HG02884 (cell line): Measurements from ENCODE around the gene RSPO4.

Experiments used
- ATAC-seq: cut with Tn5 transposase; IDR thresholded peaks from one replicate; pipeline ENCODE4 v1.9.1; 2021; ENCODE audit warnings: mild to moderate bottlenecking, moderate library complexity; ENCODE audit not compliant: unreplicated experiment

The RSPO4 gene

DNA sequence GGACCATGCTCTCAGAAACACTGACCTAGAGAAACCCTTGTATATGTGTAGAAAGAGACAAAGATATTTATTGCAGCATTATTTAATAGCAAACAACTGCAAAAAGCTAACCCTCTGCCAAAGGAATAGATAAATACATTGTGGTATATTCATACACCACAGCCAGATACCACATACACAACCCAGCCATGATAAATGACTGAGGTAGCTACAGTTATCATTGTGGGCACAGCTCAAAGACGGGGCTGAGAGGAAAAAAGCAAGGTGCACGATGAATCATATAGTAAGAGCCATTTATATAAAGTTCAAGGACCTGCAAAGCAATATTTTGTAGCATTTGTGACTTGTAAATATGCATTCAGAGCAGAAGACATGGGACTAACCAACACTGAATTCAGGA is 30.8 kb downstream of the RSPO4 start:
- no peak for ATAC-seq

DNA sequence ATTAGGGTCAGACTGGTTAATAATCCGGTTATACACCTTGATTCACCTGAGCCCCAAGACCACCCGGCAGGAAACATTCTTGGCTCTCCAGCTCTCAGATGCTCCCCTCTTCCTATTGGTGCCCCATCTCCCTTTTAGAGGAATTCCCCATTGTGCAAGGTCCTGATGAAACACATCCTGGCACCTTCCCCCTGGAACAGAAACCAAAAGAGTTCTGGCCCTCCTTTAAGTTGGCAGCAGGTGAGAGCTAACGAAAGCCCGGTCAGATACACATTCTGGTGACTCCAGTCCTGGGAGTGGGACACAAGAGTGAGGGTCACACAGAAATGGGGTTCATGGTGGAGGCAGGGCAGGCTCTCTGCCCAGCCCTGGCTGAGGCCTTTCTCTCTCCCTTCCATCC is 32.2 kb downstream of the RSPO4 start:
- no peak for ATAC-seq

DNA sequence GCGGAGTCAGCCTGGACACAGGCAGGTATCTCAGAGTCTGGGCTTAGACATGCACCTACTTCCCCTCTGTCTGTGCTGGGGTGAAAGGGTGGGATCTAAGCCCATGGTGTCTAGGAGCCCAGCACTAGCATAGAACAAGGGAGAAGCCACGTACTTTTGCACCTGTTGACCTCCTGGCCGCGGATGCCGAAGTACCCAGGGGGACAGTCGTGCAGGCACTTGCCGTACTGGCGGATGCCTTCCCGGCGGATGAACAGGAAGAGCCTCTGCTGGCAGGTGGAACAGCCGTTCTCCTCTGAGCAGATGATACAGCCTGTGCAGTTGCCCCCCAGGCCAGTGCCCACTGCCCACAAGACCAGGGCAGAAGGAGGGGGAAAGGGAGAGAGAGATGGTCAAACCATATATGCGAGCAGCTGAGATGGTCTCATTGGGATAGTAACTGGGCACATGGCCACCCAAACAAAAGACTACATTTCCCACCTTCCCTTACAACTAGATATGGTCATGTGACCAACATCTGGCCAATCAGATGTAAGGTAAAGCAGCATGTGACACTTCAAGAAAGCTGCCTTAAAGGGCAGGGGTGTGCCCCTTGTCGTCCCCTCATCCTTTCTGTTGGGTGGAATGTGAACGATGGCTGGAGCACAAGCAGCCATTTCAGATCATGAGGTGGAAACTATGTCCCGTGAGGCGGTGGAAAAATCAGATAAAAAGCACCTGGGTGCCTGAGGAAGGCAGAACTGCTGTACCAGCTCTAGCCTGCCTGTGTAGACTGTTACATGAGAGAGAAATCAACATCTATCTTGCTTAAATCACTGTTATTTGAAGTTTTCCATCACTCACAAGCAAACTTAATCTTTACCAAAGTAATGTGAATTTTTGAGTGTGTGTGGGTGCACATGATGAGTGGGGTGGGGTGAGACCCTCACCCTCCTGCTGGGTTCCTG is 34.0 kb downstream of the RSPO4 start:
- ATAC-seq = no peak

DNA sequence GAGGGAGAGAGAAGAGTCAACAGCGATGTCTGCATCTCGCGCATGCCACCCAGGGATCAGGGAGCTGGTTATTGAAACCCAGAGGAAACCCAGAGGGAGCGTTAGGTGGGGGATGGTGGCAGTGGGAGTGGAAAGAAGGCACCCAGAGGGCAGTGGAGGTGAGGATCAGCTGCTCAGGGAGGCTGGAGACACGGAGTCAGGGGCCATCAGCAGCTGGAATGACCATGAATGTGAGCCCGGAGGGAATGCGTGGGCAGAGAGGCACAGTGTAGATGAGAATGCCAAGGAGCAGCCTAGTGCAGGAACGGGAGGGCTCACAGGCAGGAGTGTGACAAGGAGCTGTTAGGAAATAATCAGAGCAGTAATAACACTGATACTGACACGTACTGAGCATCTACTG is 36.2 kb downstream of the RSPO4 start:
- no peak for ATAC-seq

DNA sequence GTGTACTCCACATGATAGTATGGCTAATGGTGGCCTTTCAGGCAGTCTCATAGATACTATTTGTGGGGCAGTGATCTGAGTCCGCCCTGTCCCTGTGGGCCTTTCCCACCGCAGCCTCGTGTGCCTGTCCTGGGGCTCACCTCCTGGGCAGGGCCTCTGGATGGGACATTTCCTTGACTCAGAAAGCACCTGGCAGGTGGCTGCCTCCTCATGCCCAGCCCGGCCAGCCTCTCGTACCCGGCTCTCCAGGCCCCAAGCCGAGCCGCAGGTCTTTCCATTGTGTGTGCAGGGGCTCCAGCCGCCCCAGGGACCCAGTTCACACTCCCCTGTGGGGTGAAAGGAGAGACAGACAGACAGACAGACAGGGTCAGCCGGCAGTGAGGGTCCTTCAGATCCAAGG is 38.3 kb downstream of the RSPO4 start:
- ATAC-seq = no peak

DNA sequence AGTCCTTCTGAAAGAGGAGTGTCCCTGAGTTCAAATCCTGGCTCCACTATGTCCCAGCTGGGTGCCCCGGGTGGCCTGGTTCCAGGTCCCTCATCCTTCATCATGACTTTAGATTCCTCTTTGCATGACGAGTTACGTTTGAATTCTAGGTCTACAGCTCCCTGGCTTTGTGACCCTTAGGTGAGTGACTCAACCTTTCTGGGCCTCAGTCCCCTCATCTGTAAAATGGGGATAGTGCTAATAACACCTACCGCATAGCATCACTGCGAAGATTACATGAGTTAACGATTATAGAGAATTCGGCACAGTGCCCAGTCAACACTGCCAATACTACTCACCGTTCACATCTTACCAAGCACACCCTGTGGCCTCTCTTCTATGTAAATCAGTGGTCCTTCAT is 39.4 kb downstream of the RSPO4 start:
- no peak for ATAC-seq

DNA sequence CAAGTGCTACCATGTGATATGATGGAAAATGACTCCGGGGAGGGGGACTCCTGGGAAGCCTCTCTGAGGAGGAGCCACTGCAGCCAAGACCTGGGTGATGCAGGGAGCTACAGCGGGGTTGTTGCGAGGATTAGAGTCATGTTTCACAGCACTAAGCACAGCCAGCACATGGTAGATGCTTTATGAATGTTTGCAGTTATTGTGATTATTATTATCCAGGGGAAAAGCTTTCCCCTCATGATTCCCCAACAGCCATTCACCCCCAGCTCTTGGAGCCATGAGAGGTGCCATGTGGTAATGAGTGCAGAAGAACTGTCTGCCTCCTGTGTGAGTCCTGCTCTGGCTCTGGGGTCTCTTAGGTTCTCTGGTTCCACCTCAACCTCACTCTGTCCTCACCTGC is 39.9 kb downstream of the RSPO4 start:
- ATAC-seq = no peak

DNA sequence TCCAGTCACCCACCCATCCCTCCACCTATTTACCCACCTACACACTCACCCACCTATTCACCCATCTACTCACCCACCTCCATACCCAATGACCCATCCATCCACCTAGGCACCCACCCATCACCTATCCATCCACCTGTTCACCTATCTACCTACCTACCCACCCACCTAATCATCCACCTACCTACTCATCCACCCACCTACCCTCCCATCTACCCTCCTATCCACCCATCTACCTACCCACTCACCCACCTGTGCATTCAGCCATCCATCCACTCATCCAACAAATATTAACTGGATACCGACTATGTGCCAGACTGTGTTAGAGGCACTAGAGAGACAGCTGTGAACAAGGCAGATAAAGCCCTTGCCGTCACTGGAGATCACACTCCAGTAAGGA is 40.3 kb downstream of the RSPO4 start:
- no peak for ATAC-seq

DNA sequence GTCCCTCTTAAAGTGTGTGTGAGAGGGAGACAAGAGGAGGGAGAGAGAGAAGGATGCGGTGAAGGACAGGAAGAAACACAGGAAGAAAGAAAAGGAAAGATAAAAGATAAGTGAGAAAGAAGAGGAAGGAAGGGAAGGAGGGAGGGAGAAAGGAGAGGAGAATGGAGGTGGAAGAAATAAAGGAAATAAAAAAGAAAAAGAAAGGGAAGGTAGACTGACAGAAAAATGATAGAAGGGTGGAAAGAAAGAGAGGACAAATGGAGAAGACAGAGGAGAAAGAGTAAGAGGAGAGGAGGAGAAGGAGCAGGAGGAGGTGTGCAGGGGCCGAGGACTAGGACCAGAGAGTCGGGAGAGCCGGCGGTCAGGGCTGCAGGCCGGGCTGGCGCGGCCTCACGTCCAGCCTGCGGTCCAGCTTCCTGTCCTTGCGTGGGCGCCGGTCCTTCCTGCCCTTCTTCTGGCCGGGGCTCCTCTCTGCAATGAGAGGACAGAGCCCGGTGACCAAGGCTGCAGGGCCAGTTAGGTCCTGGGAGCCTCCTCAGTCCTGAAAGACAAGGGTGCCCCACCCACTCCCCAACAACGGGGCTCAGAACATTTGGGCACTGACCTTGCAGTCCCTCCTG is 42.0 kb downstream of the RSPO4 start:
- ATAC-seq = no peak

DNA sequence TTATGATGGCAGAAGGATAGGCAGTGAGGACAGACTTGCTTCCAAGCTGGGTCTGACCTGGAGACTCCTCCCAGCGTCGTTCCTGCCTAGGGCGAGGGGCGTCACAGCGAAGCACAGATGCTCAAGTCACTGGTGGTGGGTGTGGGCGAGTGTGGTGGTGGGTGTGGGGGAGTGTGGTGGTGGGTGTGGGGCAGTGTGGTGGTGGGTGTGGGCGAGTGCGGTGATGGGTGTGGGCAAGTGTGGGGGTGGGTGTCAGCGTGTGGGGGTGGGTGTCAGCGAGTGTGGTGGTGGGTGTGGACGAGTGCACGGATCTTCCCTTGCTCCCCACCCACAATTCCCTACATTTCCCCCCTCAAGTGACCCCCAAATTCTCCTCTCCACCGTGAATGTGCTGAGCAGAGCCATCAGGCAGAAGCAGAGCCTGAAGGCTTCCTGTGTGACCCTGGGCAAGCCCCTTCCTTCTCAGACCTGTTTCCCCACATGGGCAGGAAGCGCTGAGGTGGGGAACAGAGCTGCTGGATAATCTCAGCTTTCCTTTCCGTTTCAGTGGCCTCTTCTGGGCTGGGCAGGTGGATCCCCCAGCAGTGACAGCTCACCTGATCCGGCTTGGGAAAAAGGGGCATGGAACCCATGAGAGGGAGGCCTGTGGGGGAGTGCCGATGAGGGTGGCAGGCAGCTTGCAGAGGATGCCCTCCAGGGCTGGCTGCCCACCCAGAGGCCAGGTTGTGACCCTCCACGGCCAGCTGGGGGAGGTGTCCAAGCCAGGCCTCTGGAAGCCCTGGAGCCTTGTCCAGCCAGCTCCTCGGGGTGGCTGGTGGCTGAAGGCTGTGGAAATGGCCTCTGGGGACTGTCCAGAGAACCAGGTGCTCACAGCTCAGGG is 42.9 kb downstream of the RSPO4 start:
- ATAC-seq = no peak

DNA sequence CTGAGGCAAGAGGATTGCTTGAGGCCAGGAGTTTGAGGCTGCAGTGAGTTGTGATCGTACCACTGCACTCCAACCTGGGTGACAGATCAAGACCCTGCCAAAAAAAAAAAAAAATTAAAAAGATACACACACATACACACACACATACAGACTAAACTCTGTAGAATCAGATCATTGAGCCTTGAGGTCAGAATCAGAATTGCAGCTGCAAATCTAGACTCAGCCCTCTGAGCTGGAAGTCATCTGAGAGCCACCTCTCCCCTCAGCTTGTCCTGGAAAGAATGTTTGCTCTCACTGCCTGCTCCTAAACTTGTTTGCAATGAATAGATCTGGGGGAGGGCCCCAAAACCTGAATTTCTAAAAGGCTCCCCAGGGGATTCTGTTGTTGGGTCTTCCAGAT is 44.6 kb downstream of the RSPO4 start:
- no peak for ATAC-seq

DNA sequence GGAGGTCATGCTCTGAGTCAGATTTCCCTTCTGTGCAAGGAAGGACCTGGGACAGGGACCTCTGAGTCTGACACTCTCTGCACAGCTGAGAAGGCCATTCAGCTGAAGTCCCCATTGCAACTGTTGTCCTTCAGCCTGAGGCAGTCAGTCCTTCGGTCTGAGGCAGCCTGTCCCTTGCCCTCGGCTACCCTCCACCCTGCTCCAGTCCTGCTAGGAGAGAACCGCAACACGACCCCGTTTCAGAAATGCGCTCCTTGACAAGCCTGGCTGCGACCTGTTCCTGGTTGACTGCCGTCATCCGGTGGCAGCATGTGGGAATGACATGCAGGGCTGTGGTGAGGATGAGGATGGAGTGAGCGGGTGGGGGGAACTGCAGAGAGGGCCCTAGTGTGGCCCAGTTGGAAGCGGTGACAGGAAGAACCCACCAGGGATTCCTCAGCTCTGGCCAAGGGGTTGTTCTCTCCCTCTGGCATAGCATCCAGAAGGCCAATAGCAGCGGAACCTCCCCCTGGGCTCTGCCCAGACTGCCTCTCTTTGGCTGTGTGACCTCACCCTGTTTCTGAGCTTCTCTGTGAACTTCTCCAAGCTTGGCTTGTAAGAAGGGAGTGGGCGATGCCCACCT is 45.7 kb downstream of the RSPO4 start:
- ATAC-seq = no peak

DNA sequence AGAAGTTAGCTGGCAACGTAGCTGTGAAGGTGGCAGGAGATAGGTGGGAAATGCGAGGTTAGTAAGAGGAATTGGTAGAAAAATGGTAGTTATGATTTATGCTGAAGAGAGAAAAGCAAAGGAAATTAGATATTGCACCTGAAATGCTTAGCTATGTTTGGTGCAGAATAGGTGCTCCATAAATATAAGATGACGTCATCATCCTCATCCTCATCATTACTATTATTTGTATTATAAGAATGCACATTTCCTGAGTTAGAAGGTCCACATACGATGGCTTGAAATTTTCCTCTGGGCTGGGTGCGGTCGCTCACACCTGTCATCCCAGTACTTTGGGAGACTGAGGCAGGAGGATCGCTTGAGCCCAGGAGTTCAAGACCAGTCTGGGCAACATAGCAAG is 46.5 kb downstream of the RSPO4 start:
- no peak for ATAC-seq

DNA sequence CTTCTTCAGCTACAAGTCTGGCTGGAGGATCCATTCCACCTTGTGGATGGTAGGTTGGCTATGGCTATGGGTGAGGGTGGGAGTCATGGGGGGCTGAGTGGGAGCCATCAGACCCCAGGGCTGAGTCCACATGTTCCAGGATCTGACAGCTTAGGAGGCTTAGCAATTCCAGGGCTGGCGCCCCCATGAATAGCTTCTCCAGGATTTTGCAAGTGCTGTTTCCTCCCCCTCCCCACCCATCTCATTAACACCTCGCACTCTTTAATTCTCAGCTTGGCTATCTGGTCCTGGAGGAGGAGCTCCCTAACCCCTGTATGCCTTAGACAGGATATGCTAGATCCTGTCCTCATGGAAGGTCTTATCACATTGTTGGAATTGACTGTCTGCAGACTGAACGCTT is 47.0 kb downstream of the RSPO4 start:
- no peak for ATAC-seq

DNA sequence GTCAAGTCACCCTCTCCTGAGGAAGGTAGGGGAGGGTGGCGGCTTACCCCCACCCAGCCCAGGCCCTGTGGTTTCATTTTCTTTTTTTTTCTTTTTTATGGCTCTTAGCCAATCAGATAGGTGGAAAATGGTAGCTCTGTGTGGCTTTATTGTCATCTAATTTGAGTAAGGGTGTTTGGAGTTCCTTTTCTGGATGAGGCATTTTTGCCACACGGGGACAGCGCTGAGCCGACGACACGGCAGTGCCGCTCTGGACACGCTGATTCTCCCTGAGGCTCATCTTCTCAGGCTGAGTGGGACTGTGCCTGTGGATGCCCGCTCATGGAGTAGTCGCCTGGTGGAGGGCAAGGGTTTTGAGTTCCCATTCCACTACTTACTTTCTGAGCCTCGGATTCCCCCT is 48.4 kb downstream of the RSPO4 start:
- ATAC-seq = no peak

DNA sequence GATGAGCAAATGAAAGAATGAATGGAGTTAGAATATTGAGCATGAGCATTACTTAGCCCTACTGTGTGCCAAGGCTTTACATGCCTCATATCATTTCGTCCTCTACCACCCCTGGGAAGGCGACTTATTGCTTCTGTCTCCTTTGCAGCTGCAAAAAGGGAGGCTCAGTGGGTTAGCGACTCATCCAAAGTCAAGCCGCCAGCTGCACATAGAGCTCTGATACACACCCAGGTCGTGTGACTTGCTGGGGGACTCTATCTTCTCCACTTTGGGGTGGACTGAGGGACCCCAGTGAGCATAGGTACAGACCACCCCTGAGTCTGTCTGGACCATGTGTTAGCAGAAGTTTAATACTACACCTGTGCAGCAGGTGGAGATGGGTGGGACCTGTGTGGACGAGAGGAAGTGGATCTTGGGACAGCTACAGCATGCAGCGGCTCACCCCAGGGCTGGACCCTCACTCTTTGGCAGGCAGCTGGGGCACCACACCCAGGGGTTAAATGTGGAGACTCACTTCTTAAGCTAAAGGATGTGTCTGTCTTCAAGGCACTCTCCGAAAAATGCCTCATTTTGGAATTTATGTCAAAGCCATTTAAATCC is 49.8 kb downstream of the RSPO4 start:
- ATAC-seq = no peak

DNA sequence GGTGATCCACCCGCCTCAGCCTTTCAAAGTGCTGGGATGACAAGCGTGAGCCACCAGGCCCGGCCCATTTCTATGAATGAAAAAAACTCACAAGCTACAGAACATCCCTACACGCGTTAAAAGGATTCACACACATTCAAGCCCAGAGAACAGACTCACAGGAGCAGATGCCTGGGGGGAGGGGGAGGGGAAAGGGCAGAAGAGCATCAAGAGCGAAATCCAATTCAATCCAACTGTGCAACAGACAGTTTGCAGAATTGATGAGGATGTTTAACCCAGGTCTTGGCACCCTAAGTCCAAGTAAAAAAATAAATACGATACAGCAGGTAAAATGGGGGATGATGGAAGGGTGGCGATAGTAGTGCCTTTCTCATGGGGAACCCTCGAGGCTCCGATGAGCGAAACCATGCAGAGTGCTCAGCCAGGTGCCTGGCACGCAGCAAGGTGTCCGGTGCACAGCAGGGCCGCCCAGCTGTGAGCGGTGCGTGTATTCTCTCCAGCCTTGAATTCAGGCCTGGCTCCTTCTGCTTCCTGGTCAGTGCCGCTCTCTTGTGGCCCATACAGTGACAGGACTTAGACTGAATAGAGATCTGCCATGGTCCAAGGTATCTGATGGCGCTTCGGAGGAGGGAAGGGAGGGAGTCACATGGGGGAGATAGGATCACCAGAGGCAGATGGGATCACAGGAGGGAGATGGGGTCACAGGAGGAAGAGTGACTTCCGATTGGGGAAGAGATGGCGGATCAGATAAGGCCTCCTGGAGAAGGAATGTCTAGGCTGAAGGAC is 50.5 kb downstream of the RSPO4 start:
- no peak for ATAC-seq

DNA sequence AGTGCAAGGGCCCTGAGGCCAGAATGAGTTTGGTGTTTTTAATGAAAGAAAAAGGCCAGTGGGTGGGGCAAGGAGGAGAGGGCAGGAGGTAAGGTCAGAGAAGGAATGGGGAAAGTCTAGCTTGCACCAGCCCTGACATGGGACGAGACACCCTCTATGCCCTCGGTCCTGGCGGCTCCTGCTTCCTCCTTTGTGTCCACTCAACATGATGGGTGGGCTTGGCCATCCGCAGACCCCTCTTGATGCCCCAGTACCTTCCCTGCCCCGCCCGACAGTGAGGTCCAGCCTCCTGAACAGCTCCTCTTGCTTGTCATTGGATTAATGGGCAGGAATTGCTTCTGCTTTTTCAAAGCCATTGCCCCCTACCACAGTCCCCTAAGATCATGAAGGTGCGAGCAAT is 52.4 kb downstream of the RSPO4 start:
- ATAC-seq = no peak

DNA sequence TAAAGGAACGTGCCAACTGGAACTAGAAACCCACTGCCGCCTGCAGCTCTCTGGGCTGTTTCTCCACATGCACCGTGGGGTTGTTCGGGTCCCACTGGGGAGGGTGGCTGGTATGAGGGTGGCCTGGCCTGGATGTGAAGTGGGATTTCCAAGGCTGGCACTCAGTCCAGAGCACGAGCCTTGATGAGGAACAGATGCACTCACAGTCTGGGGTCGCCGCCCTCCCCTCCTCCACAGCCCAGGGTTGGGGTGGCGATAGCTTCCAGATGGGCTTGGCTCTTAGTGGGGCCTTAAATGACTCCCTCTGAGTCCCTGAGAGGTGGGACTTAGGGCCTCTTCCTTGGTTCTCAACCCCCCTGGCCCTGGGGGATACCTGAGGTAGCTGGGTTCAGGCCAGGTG is 55.3 kb downstream of the RSPO4 start:
- ATAC-seq = no peak

DNA sequence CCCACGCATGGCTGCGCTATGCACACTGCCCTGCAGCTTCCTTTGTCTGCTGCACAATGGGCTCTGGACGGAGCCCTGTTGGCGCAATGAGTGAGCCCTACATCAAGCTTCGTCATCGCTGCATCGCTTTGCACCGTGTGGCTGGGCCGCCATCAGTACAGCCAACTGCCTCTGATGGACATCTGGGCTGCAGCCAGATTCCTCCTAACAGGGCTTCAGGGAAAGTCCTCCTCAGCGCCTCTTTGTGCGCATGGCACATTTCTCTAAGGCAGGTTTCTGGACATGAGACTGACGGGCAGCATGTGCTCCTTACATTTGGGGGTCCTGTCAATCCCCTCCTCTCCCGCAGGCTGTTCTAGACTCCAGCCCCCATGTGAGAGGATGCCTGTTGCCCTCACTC is 56.3 kb downstream of the RSPO4 start:
- ATAC-seq = no peak
